GM12891 (cell line): ENCODE data around the gene NEDD8.

Source experiments
- DNase-seq: peaks from one replicate; pipeline ENCODE4 v3.0.0; 2011; ENCODE audit warnings: low spot score; ENCODE audit not compliant: insufficient read length
- FAIRE-seq: peaks from 2 replicates; lab custom pipeline; 2011; peaks lifted over from hg19 to GRCh38; lab: Jason Lieb, UNC
- PAX5 ChIP-seq: IDR thresholded peaks from 2 replicates; pipeline ENCODE4 v1.6.1; 2011; ENCODE audit warnings: low read length, moderate library complexity, mild to moderate bottlenecking; ENCODE audit not compliant: insufficient read depth, severe bottlenecking
- POLR2A ChIP-seq: IDR thresholded peaks from 2 replicates; pipeline ENCODE4 v1.6.1; 2011; ENCODE audit warnings: low read depth, low read length, control low read depth
- POLR2AphosphoS5 ChIP-seq: IDR thresholded peaks from 2 replicates; pipeline ENCODE4 v1.6.1; 2011; ENCODE audit warnings: low read depth, low read length, control low read depth
- POU2F2 ChIP-seq: IDR thresholded peaks from 2 replicates; pipeline ENCODE4 v1.6.1; 2011; ENCODE audit warnings: low read depth, mild to moderate bottlenecking, control low read depth, low read length, moderate library complexity
- SPI1 ChIP-seq: IDR thresholded peaks from 2 replicates; pipeline ENCODE4 v1.6.1; 2011; ENCODE audit warnings: low read depth, low read length, control low read depth
- TAF1 ChIP-seq: IDR thresholded peaks from 2 replicates; pipeline ENCODE4 v1.6.1; 2011; ENCODE audit warnings: low read depth, low read length, control low read depth

Gene NEDD8

GRCh38 chr14:24272467-24272866 is 40.3 kb upstream of the NEDD8 start:
- DNase-seq (no peak), FAIRE-seq (no peak)
- no peak for TF ChIP-seq POU2F2
- TF ChIP-seq POLR2A, result no peak
- no peak for TF ChIP-seq TAF1
- TF ChIP-seq SPI1, result no peak
- no peak for TF ChIP-seq PAX5
- no peak for TF ChIP-seq POLR2AphosphoS5

GRCh38 chr14:24271834-24272263 is 39.7 kb upstream of the NEDD8 start:
- FAIRE-seq (no peak), DNase-seq (no peak)
- TF ChIP-seq SPI1 (no peak), POLR2AphosphoS5 (no peak), PAX5 (no peak), POU2F2 (no peak), TAF1 (no peak), POLR2A (no peak)

GRCh38 chr14:24271134-24271833 is 39.1 kb upstream of the NEDD8 start, which contains the start of gene RABGGTA:
TSS of gene RABGGTA (minus strand) at chr14:24271597. CDS start at chr14:24271115, 482 bp downstream.
- peak; percentile 97 for DNase-seq
- FAIRE-seq, result peak; percentile 95
- TF ChIP-seq POLR2AphosphoS5 (no peak), SPI1 (no peak), POU2F2 (0 out of 2 replicates have a peak, but pooled peaks have one; percentile 22), TAF1 (no peak; the same call in 1 of the 2 replicates), PAX5 (peak; percentile 33), POLR2A (peak; percentile 79; the same call in 1 of the 2 replicates)

- no peak for FAIRE-seq
- DNase-seq, result no peak
- TF ChIP-seq POU2F2 (no peak), TAF1 (no peak), SPI1 (no peak), POLR2AphosphoS5 (no peak), POLR2A (no peak), PAX5 (no peak)
Observed at GRCh38 chr14:24270537-24271133, 38.5 kb upstream of the NEDD8 start.

GRCh38 chr14:24269910-24270536 is 37.9 kb upstream of the NEDD8 start:
- no peak for FAIRE-seq
- DNase-seq, result no peak
- TF ChIP-seq POLR2A, result no peak
- TF ChIP-seq PAX5, result no peak
- no peak for TF ChIP-seq SPI1
- TF ChIP-seq TAF1, result no peak
- TF ChIP-seq POU2F2, result no peak
- no peak for TF ChIP-seq POLR2AphosphoS5

DNA sequence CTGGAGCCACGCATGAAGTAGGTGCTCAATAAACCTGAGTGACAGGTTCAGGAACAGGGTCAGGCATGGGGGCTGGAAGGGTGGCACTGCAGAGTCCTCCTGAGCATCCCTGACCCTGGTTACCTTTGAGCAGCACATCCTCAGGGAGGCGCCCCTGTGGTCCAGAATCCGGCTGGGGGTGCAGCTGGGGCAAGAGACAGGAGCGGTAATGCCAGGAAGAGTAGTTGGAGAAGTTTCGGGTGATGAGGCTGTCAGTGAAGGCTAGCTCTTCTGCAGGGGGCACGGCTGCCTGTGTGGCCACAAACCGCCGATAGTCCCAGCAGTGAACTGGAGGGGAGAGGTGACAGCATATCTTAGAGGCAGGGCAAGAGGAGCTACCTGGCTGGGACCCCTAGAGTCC is 37.2 kb upstream of the NEDD8 start:
- no peak for TF ChIP-seq SPI1
- no peak for TF ChIP-seq TAF1
- TF ChIP-seq POU2F2, result no peak
- no peak for TF ChIP-seq PAX5
- no peak for TF ChIP-seq POLR2A
- TF ChIP-seq POLR2AphosphoS5, result no peak
- DNase-seq, result no peak
- FAIRE-seq, result no peak

GRCh38 chr14:24268225-24268624 is 36.1 kb upstream of the NEDD8 start:
- no peak for DNase-seq
- TF ChIP-seq SPI1 (no peak), POU2F2 (no peak), POLR2A (no peak), PAX5 (no peak)
- no peak for FAIRE-seq

GRCh38 chr14:24267516-24267915 is 35.3 kb upstream of the NEDD8 start:
- DNase-seq, result no peak
- FAIRE-seq, result no peak
- TF ChIP-seq TAF1 (no peak), POLR2AphosphoS5 (no peak), PAX5 (no peak), SPI1 (no peak), POLR2A (no peak)

GRCh38 chr14:24266344-24267244 is 34.4 kb upstream of the NEDD8 start:
- no peak for DNase-seq
- no peak for FAIRE-seq
- TF ChIP-seq PAX5, result no peak
- no peak for TF ChIP-seq POLR2A

GRCh38 chr14:24264298-24264697 is 32.1 kb upstream of the NEDD8 start:
- TF ChIP-seq SPI1 (no peak), POLR2AphosphoS5 (no peak; the same call in 1 of the 2 replicates), POLR2A (no peak), PAX5 (no peak), TAF1 (no peak), POU2F2 (no peak)
- FAIRE-seq (no peak), DNase-seq (no peak)
